Glomerular visceral epithelial cell (primary cell): Measurements from ENCODE around the gene ZNF304.
"Not testable (repeated sequence)": the region's sequence is repeated elsewhere in the genome, so short reads cannot be mapped to it uniquely, and the experiment has no call there.

ENCODE experiments used
- DNase-seq: peaks from one replicate; pipeline ENCODE4 v3.0.0-alpha.2; 2016; ENCODE audit errors: extremely low spot score

Gene ZNF304

GRCh38 chr19:57362419-57362818 lies 11.3 kb downstream of the ZNF304 start:
- no peak for DNase-seq

GRCh38 chr19:57362997-57363687 lies 12.1 kb downstream of the ZNF304 start, which contains the start of the genes TRAPPC2B and ZNF547:
TSS of gene TRAPPC2B (plus strand) at chr19:57363551. CDS start at chr19:57364834, 1,283 bp downstream.
TSS of gene ZNF547 (plus strand) at chr19:57363551. CDS start at chr19:57368556, 5,005 bp downstream.
- DNase-seq, result peak; percentile 99

DNA sequence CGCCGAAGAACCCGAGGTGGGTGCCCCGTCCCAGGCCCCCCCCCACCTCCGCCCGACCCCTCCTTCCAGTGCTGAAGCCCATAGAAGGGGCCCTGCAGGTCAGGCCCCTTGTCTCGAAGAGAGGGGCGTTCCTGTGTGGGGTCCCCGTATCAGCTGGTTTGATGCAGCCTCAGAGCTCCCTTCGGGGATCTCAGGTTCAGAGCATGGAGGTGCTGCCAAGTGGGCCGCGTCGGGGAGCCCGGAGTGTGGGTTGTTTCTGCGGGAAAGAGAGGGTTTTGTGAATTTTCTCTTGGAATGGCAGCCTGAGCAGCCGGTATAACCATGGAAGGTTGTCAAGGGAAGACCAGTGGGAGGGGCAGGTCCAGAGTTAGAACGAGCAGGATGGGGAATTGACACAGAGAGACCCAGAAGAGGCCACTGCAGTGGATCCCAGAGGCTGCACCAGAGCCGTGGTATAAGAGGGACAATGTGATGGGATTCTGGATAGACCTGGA lies 12.7 kb downstream of the ZNF304 start:
- DNase-seq, result peak; percentile 8

DNA sequence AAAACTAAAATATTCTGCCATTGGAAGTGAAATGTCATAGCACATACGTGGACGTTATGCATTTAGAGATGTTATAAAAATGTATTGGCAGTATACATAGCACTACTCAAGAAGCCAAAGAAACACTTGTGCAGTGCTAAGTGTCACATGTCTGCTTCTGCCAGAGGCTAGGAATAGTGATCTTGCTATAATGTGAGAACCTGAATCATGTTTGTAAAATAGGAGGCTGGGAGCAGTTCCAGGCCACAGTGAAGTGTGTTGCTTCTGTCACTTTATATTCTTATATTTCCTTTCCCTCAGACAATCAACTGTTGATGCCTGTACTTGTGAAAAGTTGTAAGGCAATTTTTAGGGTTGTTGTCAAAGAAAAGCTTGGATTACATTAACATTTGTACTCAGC lies 15.7 kb downstream of the ZNF304 start:
- DNase-seq, result no peak

- no peak for DNase-seq
Measured at GRCh38 chr19:57374179-57374578, 23.1 kb downstream of the ZNF304 start.

- DNase-seq, result not testable (repeated sequence)
Measured at GRCh38 chr19:57374647-57375046, 23.6 kb downstream of the ZNF304 start.

DNA sequence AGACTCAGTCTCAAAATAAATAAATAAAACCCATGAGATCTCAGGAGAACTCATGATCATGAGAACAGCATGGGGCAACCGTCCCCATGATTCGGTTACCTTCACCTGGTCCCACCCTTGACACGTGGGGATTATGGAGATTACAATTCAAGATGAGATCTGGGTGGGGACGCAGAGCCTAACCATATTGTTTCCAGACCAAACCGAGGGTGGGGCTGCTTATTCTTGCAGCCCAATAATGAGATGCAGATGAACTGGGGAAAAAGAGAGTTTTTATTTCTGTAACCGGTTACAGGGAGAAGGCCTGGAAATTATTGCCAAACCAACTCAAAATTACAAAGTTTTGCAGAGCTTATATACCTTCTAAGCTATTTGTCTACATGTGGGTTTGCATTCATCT lies 25.1 kb downstream of the ZNF304 start:
- no peak for DNase-seq

- no peak for DNase-seq
Measured at GRCh38 chr19:57377498-57378146, 26.6 kb downstream of the ZNF304 start.

DNA sequence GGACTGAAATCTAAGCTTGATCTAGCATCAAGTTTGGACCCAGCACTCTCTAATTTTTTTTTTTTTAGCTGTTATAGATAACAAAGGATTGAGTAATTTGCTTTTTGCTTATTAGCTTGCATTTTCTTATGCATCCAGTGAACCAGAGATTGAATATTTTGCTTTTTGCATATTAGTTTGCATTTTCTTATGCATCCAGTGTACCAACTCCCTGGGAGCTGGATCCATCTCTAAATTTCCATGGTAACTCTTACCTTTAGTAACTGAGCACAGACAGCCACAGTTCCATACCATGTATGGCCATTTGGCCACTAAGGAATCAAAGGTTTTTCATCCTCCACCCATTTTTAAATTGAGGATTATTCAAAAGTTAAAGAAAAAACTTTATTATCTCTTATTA lies 29.9 kb downstream of the ZNF304 start:
- no peak for DNase-seq

- DNase-seq, result no peak
Measured at GRCh38 chr19:57382806-57383488, 31.9 kb downstream of the ZNF304 start.

DNA sequence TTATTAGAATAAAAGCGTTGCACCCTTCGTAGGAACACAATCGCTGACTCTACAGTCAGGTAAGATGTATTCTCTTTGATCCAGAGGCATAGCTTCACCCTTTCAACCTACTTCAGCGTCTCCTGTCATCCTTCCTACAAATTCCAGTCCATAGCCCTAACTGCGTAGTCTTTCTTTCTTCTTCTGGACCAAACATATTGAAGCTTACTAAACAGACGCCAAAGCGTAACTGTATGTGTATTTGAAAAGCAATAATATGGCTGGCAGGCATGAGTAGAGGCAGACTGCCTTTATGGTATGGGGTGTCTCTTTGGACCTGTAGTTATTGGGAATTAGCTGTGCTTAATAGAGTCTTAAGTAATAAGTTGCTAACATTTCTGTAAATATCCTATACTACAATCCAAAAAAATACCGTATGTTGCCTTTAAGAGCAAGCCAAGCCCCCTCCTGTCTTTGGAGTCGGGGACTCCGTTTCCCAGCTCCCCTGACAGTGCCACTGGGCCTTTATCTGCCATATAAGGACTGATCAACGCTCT lies 38.2 kb downstream of the ZNF304 start:
- no peak for DNase-seq

DNA sequence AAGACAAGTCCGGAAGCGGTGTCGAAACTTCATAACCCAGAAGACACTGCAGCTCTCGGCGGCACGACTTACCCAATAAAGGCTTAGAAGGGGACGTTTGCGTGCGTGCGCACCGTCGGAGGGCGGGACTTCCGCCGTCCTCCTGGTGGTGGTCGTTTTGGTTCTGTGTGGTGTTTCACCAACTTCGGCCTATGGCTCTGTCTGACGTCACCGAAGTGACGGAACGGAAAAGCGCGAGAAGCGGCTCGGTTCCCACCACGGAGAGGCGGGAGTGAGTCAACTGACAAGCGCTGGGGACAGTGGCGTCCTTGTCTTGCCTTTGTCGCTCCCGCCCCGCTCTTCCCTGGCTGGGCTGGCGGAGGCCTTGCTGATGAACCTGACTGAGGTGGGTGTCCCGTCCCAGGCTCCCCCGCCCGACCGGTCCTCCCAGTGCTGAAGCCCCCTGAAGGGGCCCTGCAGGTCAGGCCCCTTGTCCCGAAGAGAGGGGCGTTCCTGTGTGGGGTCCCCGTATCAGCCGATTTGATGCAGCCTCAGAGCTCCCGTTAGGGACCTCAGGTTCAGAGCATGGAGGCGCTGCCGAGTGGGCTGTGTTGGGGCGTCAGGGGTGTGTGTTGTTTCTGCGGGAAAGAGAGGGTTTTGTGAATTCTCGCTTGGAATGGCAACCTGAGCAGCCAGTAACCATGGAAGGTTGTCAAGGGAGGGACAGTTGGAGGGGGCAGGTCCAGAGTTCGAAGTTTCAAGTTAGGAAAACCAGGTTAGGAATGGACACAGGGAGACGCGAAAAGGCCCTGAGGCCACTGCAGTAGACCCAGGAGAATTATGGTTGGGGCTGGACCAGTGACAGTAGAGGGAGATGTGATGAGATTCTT lies 38.9 kb downstream of the ZNF304 start, which contains the start of gene ZNF548:
Gene ZNF548, plus strand, starts transcription at position 125 of the 869 bp plus-strand sequence. Its CDS starts 246 bp downstream, at position 371.
- DNase-seq, result peak; percentile 97

- no peak for DNase-seq
Measured at GRCh38 chr19:57395710-57396109, 44.6 kb downstream of the ZNF304 start.

GRCh38 chr19:57398868-57399267 lies 47.8 kb downstream of the ZNF304 start:
- DNase-seq, result no peak

DNA sequence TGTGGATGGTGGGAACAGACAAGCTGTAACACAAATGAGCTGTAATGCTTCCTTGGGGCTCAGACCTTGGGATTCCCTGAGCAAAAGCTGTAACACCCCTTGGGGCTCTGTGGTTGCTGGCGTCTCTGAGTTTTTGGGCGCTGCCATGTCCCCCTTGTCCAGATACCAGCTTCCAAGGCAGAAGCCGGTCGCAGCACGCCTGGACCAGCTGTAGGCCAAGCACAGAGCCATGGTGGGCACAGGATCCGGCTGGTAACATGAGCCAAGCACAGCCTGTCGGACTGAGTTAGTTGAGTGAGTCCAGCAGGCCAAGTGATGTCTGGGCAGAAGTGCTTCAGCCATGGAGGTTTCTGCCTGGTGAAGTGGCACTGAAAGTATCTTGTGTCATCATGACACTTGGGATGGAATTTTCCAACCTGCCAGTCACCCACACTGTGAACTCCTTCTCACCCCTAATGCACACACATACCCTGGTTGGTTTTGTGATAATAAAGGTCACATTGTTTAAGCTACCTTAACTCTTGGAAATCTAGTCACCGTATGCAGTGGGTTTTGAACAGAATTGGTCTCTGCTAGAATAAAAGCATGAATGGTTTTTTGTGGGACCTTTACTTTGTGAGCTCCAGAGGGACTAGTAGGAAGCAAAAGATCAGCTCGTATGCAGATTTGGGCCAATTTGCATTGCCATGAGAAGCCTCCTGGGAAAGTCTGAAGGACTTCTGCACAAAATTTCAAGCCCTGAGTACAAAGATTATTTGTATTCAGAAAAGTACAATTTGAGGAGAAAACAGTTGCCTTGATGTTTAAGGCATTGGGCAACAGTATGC lies 52.9 kb downstream of the ZNF304 start:
- DNase-seq, result no peak

DNA sequence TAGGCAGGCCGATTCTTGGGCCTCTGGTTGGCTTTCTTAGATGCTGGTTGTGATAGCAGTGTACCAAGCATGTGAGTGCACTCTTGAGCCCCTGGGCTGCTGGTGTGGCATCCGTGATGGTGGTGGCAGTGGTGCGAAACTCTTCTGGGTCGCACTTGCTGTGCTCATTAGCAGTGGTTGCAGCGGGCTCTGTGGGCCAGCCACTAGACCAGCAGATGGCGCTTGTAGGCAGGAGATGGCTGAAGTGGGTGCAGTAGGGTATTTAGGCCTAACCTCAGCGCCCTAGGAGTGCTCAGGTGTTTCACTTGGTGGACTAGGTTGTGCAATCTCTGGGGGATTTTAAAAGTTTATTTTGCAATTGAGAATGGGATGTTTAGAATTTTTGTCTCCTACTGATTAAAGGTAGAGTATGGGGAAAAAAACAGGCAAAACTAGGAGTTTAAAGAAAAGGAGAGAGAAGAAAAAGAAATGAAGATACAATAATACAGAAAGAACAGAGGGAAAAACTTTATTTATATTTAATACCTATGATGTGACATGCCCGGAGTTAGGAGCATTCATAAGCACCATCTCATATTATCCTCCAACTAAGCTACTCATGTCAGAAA lies 55.5 kb downstream of the ZNF304 start:
- peak; percentile 30 for DNase-seq
